CD4-positive, alpha-beta T cell treated with Interleukin-21 for 1 hour (primary cell): ENCODE measurements around the gene SHROOM1.

Experiments used
- DNase-seq: peaks from one replicate; pipeline ENCODE4 v3.0.0-alpha.2; 2020

The SHROOM1 gene

DNA sequence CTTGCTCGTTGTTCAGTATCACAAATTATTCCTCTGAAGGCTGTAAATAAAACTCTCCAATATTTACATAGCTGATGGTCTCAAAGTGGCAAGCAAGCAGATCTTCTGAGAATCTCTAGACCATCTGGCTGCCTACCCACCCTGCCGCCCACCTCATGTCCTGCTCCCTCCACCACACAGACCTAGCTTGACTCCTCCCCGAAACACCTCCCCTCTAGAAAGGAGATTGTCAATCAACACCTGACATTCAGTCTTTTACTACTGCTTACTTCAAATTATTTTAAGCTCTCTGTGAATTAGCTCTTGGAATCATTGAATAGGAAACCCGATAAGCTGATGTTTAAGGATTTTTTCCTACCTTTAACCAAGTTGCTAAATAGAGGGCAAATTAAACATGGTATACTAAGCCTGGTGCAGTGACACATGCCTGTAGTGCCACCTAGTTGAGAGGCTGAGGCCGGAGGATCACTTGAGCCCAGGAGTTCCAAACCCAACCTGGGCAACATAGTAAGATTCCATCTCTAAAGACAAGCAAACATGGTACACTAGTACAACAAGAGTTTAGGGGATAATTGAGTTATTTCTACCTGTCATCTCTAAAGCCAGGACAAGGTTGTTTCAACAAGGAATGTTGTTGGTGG is 28.3 kb downstream of the SHROOM1 start:
- no peak for DNase-seq

DNA sequence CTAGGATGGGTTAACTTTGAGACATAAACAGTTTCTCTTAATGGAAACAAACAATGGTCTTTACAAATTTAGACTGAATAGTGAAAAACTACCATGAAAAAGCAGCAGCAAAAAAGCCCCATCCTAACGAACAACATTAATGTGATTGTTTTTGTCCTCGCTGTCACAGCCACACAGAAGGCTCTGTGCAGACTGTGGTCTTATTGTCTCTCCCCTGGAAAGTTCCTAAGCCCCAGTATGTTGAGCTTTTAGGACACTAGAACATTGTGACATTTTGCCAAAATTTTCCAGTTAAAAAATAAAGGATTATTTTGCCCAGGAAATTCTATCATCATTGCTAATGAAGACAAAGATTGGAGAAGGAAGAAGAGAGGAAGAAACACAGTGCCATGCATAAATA is 29.9 kb downstream of the SHROOM1 start:
- DNase-seq: no peak

DNA sequence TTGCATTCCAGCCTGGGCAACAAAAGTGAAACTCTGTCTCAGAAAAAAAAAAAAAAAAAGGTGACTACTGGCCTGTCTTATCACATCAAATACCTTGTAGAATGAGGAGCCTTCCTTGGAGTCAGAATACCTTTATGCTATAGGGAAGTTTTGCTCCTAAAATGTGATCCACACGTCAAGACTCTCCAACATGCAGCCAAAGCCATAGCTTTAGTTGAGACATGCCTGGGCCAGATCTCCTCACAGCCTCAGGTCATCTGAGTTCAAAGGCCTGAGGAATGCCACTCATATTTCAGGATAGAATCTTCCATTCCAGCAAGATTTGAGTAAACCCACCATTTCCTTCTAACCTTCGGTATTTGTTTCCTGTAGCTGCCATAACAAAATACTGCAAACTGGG is 31.1 kb downstream of the SHROOM1 start:
- no peak for DNase-seq

DNA sequence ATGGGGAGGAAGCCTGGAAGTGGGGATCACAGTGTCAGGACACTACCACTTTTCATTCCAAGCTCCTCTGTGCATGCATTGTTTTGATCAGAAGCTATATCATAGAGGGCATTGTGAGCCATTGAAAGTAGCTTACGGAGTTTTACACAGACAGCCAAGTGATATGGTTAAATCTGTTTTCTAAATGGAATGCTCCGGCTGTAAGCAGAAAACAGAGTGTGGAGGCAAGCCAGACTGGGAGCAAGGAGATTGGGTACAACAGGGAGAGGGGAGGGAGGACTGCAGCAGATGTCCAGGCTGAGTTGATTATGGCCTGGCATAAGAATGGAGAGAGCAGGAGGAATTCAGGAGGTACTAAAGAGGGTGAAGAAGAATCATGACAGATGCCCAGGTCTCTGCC is 32.8 kb downstream of the SHROOM1 start:
- DNase-seq: no peak

DNA sequence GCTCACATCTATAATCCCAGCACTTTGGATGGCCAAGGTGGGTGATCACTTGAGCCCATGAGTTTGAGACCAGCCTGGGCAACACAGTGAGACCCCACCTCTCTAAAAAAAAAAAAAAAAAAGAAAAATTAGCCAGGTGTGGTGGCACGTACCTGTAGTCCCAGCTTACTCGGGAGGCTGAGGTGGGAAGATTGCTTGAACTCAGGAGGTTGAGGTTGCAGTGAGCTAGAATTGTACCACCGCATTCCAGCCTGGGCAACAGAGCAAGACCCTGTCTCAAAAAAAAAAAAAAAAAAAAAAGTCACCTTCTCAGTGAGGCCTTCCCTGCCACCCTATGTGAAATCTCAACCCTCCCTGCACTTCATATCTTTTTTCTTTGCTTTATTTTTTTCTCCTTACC is 39.4 kb downstream of the SHROOM1 start:
- DNase-seq: no peak

DNA sequence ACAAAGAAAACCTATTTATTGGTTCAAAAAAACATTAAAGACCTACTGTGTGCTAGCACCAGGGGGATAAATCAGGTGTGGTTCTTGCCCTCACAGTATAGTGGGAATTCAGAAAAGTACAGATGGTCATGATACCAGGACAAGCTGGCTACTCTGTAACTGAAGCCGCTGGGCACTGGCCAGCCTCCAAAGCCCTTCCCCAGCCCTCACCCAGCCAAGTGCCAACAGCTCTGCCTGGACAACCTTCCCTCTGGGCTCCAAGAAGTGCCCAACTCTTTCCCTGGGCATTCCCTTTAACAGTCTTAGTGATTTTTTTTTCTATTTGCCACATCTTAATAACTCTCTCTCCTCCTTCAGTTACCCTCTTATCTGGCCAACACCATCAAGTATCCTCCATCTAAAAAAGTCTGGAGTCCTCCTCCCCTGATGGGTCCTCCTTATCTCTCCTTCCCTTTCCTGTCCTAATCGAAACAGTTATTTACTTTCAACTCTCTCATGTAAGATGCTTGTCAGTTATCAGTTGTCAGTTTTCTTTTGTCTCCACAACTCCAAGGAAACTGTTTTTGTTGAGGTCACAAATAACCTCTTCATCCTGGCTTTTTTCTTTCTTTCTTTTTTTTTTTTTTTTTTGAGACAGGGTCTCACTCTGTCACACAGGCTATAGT is 40.1 kb downstream of the SHROOM1 start:
- DNase-seq: no peak

DNA sequence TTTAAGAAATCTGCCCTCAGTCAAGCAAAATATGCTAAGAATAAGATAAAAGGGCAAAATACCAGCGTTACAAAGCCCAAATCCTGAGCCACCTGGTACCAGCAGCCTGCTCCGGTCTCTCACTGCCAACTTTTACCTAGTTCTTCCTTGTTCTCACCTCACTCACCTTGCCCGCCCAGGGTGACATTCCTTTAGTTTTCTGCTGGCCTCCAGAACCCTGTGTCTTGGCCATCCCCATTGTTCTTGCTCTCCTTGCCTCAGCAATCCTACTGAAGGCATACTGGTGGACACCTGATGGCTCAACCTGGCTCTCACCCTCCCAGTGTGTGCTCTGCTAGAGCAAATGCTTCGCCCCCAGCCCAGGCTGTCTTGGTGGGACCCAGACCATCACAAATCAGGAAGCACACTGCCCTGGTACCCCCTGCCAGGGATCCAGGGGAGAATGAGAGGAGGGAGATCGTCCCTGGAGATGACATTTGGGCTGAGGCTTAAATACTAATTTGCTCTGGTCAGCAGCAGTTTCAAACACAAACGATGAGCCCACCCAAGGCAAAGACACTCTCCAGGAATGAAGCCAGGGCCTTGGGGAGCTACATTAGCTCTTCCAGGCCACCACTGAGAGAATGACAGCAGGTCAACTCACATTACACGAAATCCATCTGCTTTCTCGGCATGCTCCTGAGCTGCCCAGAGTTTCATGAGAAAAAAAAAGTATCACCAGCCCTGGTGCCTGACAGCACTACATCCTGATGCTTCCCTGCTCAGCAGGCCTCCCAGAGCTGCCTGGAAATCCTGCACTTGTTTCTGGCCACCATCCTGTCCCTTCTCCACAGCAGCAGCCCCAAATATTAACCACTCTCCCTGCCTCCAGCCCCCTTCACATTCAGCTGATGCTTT is 41.2 kb downstream of the SHROOM1 start:
- no peak for DNase-seq

DNA sequence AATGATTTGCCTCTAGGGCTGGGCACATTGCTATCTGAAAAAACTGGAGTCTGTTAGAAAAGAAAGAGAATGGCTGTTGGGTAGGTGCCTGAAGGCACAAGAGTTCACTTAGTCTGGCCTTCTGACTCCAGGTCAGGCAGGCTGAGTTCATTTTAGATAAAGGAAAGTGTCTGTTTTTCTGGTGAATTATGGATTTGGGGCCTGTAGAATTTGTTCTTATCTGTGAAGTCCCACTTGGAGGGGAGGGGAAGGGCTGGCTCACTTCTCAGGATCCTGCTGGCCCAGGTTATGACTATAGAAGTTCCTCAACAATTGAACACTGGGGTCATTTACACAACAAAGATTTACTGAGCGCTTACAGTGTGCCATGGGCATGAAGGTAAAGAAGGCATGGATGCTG is 41.9 kb downstream of the SHROOM1 start:
- DNase-seq: no peak

DNA sequence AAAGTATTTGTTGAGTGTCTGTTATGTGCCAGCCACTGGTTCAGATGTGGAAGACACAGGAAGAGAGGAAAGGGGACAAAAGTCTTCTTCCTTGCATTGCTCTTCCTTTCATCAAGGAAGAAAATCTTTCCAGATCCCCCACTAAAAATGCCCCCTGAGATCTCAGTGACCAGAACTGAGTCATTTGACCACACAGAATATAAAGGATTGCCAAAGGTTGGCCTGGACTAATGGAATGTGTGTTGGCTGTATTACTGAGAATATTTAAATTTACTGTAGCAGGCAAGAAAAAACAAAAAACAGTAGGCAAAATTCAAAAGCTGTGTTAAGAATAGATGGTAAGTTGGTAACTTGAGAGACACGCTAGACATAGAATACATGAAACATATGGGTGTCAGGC is 43.4 kb downstream of the SHROOM1 start:
- DNase-seq: no peak

DNA sequence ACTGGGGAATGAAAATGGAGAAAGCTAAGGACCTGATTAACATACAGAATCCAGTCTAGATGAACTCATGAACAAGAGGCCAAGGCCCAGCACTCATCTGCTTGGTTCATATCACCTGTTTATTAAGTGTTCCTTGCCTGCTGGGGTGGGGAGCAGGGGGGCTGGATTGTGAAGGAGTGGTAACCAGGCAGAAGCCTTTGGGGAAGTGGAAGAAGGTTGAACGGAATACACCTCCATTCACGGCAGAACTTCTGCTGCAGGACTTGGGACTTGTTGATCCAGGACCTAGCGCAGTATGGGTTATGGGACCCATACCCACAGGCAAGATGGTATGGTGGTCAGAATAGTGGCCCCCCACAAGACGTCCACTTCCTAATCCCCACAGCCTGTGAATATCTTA is 44.6 kb downstream of the SHROOM1 start:
- no peak for DNase-seq

DNA sequence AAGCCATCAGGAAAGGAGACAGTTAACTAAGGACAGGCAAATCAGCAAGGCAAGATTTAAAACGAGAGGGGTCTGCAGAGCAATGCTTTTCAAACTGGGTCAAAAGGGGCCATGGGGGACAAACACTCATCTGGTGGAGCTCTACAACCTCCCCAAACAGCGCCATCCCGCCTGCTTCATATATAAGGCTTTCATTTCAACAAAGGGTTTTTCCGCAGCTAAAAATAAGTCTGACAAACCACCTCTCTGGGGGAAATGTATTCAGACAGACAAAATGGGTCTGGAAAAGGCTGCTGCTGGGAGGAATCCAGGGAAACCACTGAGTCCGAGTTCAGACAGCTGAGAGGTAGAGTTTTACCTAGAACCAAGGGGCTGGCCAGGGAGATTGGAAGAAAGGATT is 45.1 kb downstream of the SHROOM1 start:
- no peak for DNase-seq

DNA sequence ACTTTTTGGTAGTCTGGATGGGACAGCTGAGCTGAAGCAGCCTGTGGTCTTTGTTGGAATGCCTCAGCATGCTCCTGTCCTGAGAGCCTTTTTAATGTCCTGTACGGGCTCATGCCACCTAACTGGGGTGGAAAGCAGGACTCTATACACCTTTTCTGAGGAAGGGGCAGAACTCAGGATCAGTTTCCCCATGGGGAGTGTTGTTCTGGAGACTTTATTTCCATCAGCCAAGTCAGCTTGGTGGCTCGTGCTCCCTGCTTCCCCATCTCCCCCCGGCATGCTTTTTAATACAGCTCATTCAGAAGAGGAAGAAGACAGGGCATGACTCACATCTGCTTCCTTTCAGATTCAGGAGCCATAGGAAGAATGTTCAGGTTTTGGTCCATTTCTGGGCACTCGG is 48.3 kb downstream of the SHROOM1 start:
- DNase-seq: no peak

DNA sequence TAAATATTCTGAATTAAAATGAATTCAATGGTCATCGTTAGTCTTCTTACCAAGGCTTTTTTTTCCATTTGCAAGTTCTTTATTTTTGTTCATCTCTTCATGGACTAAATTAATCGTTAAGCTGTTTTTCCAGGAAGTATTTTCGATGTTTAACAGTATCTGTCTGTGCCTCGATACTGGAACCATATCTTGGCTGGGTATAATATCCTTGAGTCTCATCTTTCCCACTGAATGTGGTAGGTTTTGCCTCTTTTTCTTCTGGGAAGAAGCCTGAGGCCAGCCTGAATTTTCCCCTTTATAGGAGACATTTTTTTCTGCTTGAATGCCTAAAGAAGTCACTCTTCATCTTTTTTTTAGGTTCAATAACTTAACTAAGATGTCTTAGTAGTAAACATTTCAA is 49.4 kb downstream of the SHROOM1 start:
- DNase-seq: no peak

DNA sequence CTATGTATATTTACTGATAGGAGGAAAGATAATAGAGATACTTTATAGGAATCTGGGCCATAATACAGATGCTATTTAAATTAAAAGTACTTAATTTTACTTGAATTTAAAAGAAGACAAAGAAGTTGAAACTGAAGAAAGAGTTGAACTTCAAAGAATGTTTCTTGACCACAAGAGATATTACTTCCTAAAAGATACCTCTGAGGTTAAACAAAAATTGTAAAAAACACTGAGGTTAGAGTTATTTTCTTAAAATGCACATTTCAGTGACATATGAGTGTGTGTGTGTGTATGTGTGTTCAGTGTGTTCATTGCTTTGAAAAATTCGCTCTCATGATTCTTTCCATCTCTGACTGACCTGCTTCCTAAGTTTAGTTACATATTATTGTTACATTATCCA is 49.9 kb downstream of the SHROOM1 start:
- DNase-seq: no peak

DNA sequence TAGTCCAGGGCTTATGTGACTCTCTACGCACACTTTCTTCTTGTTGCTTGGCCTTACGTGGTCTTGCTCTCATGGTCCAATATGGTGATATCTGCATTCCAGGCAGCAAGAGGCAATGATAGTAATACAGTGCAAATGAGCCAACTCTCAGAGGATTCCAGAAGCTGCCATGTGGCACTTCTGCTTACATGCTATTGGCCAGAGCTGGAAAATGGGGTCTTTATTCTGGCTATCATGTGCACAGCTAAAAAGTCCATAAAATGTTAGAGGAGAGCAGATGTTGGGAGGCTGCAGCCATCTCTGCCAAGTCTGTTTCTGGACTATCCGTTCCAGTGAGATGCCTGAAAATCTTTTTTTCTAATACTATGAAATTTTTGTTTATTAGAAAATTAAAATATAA is 50.5 kb downstream of the SHROOM1 start:
- DNase-seq: no peak

DNA sequence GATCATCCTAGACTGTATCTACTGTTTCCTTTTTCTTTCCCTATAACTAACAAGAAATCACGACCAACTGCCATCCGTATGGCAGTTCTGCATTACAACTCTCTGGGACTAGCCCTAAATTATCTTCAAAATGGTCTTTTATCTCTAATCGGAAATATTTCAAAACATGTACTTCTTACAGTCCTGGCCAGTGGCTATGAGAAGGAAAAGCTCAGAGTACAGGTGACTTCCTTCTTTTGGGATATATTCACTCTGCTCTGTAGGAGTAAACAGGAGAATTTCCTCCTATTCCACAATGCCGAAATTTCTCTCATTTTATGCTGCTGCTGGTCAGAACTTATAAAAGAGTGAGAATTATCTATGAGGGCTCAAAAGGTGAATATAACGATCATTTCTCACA is 51.6 kb downstream of the SHROOM1 start:
- no peak for DNase-seq

DNA sequence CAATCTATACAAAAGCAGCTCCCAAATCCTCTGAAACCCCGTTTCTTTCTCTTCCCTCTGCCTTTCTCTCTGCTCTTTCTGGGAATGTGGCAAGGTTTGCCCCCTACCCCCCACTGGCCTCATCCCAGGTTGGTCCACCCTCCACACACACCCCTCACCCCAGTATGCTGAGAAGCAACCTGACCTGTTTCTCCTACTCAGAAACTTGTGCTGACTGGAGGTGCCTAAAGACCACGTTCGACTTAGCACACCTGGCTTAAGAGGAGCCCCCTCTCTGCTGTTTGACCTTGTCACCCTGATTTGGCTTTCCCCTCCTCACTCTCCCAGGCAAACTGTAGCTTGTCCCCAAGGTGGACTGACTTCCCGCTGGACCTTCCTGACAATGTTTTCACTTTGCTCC is 52.3 kb downstream of the SHROOM1 start:
- no peak for DNase-seq

DNA sequence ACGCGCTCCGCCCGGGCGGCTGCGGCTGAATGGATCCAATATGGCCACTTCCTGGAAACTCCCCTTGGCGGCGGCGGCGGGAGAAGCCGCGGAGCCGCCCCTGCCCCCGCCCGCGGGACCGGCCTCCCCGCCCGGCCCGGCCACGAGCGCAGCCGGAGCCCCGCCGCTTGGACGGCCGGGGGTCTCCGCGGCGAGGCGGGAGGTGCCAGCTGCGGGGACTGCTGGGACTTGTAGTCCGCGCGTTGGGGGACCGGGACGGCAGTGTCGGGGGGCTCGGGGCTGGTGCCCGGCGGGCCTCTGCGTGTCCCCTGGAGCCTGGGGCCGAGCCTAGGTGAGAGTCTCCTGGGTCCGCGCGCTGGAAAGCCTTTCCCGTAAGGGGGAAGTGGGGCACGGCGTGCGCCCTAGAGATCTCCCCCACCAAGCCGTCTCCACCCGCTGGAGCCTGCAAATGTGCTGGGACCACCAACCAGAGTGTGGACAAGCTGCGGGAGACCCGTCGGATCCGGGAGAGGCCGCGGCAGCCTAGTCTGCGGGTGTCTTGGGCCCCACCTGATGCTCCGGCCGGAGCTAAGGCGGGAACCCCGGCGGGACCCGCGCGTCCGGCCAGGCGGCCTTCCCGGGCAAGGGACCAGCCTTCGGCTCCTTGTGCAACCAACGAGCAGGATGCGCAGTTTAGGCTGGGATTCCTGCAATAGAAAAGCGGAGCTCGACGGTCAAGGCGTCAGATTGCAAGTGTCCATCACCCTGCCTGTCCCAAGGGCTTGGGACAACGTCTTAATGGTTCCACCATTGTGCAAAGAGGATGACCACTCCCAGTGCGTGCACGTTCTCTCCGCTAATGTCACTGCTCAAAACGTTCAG is 53.0 kb downstream of the SHROOM1 start, which contains the start of gene SEPTIN8:
Gene SEPTIN8, minus strand, starts transcription at position 31 of the 861 bp plus-strand sequence. CDS start 102 bp downstream, outside the sequence.
- peak; percentile 56 for DNase-seq

DNA sequence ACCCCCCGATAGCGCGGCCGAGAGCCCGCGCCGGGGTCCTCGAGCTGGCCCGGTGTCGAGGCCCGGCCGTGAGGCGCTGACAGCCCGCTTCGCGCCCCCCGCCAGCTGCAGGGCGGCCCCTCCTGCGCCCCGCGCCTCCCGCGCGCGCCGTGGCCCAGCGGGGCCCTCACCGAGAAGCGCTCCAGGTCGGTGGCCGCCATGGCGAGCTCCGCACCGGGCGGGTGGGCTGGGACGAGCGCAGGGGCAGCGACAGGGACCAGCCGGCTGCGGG is 53.6 kb downstream of the SHROOM1 start:
- DNase-seq: no peak

DNA sequence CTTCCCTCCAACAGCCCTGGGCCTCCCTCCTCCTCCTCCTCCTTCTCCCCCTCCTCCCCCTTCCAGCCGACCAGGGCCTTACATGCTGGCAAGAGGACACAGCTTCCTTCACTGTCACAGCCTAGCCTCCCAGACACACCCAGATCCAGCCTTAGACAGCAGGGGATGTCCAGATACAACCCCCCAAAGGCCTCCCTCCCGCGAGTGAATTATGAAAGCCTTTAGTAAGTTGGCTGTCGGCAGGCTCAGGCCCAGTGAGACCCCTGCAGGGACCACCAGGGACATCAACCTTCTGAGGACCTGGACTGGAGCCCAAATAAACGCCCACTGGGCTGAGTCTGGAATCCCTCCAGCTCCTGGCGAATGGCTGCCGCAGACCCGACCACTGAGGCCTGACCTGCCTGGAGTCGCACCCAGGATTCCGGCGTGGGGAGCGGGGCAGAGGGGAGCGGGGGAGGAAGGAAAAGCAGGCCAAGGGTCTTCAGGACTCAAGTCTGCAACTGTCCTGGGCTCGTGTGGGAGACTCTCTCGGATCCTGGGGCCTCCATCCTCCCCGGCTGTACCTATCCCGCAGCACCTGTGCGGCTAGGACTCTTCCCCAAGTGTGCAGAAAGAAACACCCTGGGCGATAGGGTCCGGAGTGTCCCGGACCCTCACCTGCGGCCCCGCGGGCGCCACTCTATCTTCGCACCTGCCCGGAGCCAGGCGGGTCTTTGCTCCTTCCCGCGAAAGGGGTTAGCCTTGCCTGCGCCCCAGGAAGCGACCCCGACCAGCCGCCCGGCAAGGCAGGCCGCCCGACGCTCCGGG is 54.1 kb downstream of the SHROOM1 start:
- no peak for DNase-seq

DNA sequence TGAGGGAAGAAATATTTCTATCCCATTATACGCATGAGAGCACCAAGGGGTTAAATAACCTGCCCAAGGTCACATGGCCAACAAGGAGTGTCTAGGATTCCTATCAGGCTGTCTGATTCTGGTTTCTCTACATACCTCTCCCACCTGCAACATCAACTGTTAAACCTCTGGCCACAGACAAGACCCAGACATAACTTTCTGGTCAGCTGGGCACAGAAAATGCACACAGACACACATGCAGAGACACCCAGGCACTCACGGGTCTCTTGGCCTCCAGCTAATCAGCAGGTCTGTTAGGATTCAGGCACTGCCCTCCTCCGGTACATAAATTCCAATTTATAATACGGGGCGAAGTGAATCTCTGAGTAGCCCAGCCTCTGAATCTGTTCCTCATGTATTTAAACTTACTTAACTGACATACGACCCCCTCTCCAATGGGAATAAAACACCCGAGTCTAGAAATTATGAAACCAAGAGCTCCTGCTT is 54.9 kb downstream of the SHROOM1 start:
- no peak for DNase-seq

DNA sequence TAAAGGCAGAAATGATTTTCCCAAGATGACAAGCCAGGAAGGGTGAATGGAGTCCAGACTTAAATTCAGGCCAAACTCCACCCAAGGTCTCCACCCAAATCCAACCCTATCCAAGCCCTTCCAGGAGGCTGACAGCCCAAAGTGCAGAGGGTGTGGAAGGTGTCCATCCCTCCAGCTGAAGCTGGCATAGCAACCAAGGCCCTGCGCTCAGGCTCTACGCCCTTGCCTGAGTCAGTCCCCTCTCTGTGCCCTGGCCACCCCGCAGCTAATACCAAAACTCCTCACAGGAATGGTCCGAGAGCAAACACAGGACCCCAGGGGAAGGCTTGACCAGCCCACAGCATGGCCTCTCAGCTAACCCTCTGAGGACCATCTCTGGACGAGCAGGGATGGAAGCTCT is 55.6 kb downstream of the SHROOM1 start:
- DNase-seq: no peak
